GM11168 (cell line): ENCODE measurements around the gene PDS5A.
"Not testable (repeated sequence)": the region's sequence is repeated elsewhere in the genome, so short reads cannot be mapped to it uniquely, and the experiment has no call there.

ENCODE experiments used
- in situ Hi-C: fragments of 300-500 bp; cut with MboI; formaldehyde crosslinking; loops from one replicate; pipeline ENCODE4 v1.12.0; 2022; ENCODE audit warnings: low sequenced_read_pairs; ENCODE audit not compliant: unreplicated experiment

The PDS5A gene

GRCh38 chr4:39963656-39964055, 14.1 kb downstream of the PDS5A start:
- in situ Hi-C loops = loop anchor here (10.0 kb wide), 1 partner anchor 279 kb away; no protein-coding TSS in a partner anchor

GRCh38 chr4:39961311-39961877, 16.3 kb downstream of the PDS5A start:
- in situ Hi-C loops = loop anchor here (10.0 kb wide), 1 partner anchor 277 kb away; no protein-coding TSS in a partner anchor

- in situ Hi-C loops = no loop called here
Measured at GRCh38 chr4:39950861-39951481, 26.7 kb downstream of the PDS5A start.

GRCh38 chr4:39947963-39948362, 29.7 kb downstream of the PDS5A start:
- in situ Hi-C loops = no loop called here

GRCh38 chr4:39947417-39947816, 30.3 kb downstream of the PDS5A start:
- in situ Hi-C loops = no loop called here

GRCh38 chr4:39944245-39944644, 33.5 kb downstream of the PDS5A start:
- in situ Hi-C loops = not testable (repeated sequence)

GRCh38 chr4:39942507-39942906, 35.2 kb downstream of the PDS5A start:
- in situ Hi-C loops = no loop called here

GRCh38 chr4:39941682-39942217, 36.0 kb downstream of the PDS5A start:
- in situ Hi-C loops = no loop called here

GRCh38 chr4:39937683-39938268, 39.9 kb downstream of the PDS5A start:
- in situ Hi-C loops = no loop called here

- in situ Hi-C loops = no loop called here
Measured at GRCh38 chr4:39936565-39937418, 40.9 kb downstream of the PDS5A start.

- in situ Hi-C loops = no loop called here
Measured at GRCh38 chr4:39933671-39934590, 43.8 kb downstream of the PDS5A start.

- in situ Hi-C loops = no loop called here
Measured at GRCh38 chr4:39932776-39933402, 44.8 kb downstream of the PDS5A start.

- in situ Hi-C loops = no loop called here
Measured at GRCh38 chr4:39931441-39931901, 46.2 kb downstream of the PDS5A start.

GRCh38 chr4:39928538-39928937, 49.2 kb downstream of the PDS5A start:
- in situ Hi-C loops = no loop called here

GRCh38 chr4:39924014-39924413, 53.7 kb downstream of the PDS5A start:
- in situ Hi-C loops = no loop called here

GRCh38 chr4:39922399-39922798, 55.3 kb downstream of the PDS5A start:
- in situ Hi-C loops = no loop called here

- in situ Hi-C loops = no loop called here
Measured at GRCh38 chr4:39913471-39913870, 64.2 kb downstream of the PDS5A start.

- in situ Hi-C loops = no loop called here
Measured at GRCh38 chr4:39910064-39910463, 67.6 kb downstream of the PDS5A start.

- in situ Hi-C loops = no loop called here
Measured at GRCh38 chr4:39908284-39908683, 69.4 kb downstream of the PDS5A start.
